ENCODE measurements around the gene ARIH2.
"Not testable (repeated sequence)": the region's sequence is repeated elsewhere in the genome, so short reads cannot be mapped to it uniquely, and the experiment has no call there.

Gene ARIH2

GRCh38 chr3:48918388-48919214 lies at the start of gene ARIH2:
Gene ARIH2 (plus strand): TSS chr3:48918842. CDS start chr3:48927559, 8,717 bp downstream.
- peak; percentile 96 for DNase-seq

- DNase-seq: peak; percentile 89
These were observed 41.0 kb upstream of the ARIH2 start for GRCh38 chr3:48877671-48878070.

GRCh38 chr3:48879307-48879993 lies 39.2 kb upstream of the ARIH2 start:
- DNase-seq: peak; percentile 69

- no peak for DNase-seq
These were observed 38.7 kb upstream of the ARIH2 start for GRCh38 chr3:48879994-48880377.

GRCh38 chr3:48881006-48881405 lies 37.6 kb upstream of the ARIH2 start:
- DNase-seq: no peak

- DNase-seq: no peak
These were observed 37.0 kb upstream of the ARIH2 start for GRCh38 chr3:48881652-48882114.

- no peak for DNase-seq
These were observed 32.9 kb upstream of the ARIH2 start for GRCh38 chr3:48885753-48886152.

GRCh38 chr3:48891606-48892005 lies 27.0 kb upstream of the ARIH2 start:
- no peak for DNase-seq

- no peak for DNase-seq
These were observed 24.1 kb upstream of the ARIH2 start for GRCh38 chr3:48894516-48894915.

- DNase-seq: peak; percentile 49
These were observed 21.7 kb upstream of the ARIH2 start for GRCh38 chr3:48896936-48897335.

- DNase-seq: peak; percentile 26
These were observed 20.9 kb upstream of the ARIH2 start for GRCh38 chr3:48897460-48898376.

- DNase-seq: peak; percentile 90
These were observed 20.0 kb upstream of the ARIH2 start, which contains the start of gene SLC25A20 for GRCh38 chr3:48898383-48899234. Gene SLC25A20 (minus strand): TSS chr3:48898882. CDS start chr3:48898794, 88 bp downstream.

GRCh38 chr3:48899273-48899672 lies 19.4 kb upstream of the ARIH2 start:
- DNase-seq: no peak

- DNase-seq: not testable (repeated sequence)
These were observed 11.6 kb upstream of the ARIH2 start for GRCh38 chr3:48907026-48907425.

GRCh38 chr3:48915296-48915695 lies 3.3 kb upstream of the ARIH2 start:
- DNase-seq: no peak

GRCh38 chr3:48919215-48920138 lies 835 bp downstream of the ARIH2 start:
- peak; percentile 81 for DNase-seq

GRCh38 chr3:48926425-48927392 lies 8.1 kb downstream of the ARIH2 start:
- no peak for DNase-seq

GRCh38 chr3:48927928-48928327 lies 9.3 kb downstream of the ARIH2 start:
- DNase-seq: peak; percentile 58

- peak; percentile 26 for DNase-seq
These were observed 10.0 kb downstream of the ARIH2 start for GRCh38 chr3:48928679-48929078.

All from inflammatory macrophage treated with lipopolysaccharide for 4 hours (primary cell).